ENCODE results near the gene C1orf87.
"Not testable (repeated sequence)": the region's sequence is repeated elsewhere in the genome, so short reads cannot be mapped to it uniquely, and the experiment has no call there.

C1orf87 gene

GRCh38 chr1:59994302-59995198 lies 79.0 kb downstream of the C1orf87 start:
- no peak for DNase-seq (ENCODE audit: low read depth in 2 of 2)

- no peak for DNase-seq (ENCODE audit: low read depth in 2 of 2)
Measured at GRCh38 chr1:59992040-59992820, 81.3 kb downstream of the C1orf87 start.

DNA sequence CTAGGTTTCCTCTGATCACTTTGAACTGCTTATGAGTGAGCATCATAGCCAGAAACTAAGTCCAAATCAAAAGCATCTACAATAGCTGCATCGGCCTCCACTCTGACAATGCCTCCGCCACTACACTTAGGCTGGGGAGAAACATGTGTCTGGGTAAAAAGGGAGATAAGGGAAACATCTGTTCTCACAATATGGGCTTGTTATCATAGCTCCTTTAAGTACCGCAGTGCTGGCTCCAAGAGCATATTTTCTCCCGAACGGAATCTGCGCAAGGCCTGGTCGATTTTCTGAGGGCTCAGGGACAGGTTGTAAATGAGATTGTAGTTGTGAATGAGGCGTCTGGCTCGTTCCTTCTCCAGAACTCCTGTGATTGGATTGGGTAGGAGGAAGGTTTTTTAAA lies 83.1 kb downstream of the C1orf87 start:
- no peak for DNase-seq (ENCODE audit: low read depth in 2 of 2)

- DNase-seq (ENCODE audit: low read depth in 2 of 2) = no peak
Measured at GRCh38 chr1:59986516-59987310, 86.9 kb downstream of the C1orf87 start.

DNA sequence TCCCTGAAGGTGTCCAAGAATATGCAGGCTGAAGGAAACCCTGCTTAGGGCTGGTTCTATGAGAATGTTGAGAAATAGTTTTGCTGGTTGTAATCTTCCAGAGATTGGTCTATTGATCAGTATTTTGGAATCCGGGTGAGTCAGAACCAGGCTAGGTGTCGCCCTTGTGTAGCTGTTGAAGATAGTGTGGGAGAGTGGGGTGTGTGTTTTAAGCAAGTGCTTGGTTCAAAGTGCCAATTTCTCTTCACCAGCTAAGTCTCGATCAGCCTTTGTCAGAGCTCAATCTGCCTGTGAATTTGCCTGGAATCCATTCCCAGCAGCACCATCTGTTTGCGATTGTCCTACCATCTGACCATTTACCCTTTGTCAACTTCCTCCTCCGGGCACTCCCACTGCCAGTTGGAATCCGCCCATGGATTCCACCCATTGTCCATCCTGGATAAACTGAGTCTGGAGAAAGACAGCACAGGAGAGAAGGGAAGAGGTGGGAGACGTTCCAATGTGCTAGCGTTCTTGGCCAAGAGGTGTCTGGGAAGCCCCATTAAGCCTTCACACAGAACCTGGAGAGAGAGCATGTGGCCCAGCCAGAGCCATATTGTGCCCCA lies 87.6 kb downstream of the C1orf87 start:
- no peak for DNase-seq (ENCODE audit: low read depth in 2 of 2)

- no peak for DNase-seq (ENCODE audit: low read depth in 2 of 2)
Measured at GRCh38 chr1:59979666-59980065, 93.9 kb downstream of the C1orf87 start.

DNA sequence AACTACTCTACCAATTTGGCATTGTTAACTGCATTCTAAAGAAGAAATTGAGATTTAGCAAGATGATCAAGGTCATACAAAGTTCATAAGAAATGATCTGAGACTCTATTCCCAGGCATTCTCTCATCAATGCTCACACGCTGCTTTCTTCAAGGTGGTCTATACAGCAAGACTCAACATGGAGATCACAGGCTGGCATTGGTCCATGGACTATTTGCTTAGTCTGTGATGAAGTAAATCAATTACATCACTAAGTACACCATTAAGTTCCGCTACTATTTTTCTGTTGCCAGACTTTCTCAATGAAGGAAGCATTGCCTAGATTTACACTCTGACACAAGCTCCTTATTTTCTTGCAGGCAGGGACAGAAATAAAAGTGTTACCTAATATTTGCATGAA lies 95.1 kb downstream of the C1orf87 start:
- no peak for DNase-seq (ENCODE audit: low read depth in 2 of 2)

DNA sequence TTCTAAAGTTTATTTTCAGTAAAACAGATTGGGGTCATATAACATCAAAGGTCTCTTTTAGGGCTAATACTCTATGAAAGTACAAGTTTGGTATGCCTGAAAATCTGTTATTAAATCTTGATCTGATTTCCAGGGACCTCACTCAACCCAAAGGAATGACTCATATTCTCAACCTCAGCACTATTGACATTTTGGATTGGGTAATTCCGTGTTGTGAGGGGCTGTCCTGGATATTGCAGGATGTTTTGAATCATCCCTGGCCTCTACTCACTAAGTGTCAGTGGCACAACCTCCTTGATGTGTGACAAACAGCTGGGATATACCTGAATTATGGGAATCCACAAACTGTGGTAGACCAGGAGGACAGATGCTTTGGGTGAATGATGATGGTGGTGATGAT lies 95.5 kb downstream of the C1orf87 start:
- DNase-seq (ENCODE audit: low read depth in 2 of 2) = no peak

GRCh38 chr1:59977075-59977410 lies 96.5 kb downstream of the C1orf87 start:
- DNase-seq (ENCODE audit: low read depth in 2 of 2) = no peak

- DNase-seq (ENCODE audit: low read depth in 2 of 2) = peak; percentile 20 to 49
Measured at GRCh38 chr1:59976194-59977074, 97.1 kb downstream of the C1orf87 start.

DNA sequence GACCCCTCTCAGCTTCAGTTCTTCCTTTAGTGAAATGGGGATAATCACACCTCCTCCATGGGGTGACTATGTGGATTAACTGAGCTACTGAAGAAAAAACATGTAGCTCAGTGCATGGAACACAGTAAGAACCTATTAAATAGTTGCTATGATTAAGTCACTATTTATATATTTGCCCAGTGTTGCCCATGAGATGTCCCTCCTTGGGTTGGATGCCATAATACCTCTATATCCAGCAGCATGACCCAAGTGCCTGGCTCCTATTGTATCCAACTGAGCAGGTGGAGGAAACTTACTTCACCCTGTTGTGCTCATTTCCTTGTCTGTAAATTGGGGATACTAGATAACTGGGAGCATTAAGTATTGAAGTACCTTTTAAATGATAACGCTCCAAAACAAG lies 99.9 kb downstream of the C1orf87 start:
- DNase-seq (ENCODE audit: low read depth in 2 of 2) = no peak

DNA sequence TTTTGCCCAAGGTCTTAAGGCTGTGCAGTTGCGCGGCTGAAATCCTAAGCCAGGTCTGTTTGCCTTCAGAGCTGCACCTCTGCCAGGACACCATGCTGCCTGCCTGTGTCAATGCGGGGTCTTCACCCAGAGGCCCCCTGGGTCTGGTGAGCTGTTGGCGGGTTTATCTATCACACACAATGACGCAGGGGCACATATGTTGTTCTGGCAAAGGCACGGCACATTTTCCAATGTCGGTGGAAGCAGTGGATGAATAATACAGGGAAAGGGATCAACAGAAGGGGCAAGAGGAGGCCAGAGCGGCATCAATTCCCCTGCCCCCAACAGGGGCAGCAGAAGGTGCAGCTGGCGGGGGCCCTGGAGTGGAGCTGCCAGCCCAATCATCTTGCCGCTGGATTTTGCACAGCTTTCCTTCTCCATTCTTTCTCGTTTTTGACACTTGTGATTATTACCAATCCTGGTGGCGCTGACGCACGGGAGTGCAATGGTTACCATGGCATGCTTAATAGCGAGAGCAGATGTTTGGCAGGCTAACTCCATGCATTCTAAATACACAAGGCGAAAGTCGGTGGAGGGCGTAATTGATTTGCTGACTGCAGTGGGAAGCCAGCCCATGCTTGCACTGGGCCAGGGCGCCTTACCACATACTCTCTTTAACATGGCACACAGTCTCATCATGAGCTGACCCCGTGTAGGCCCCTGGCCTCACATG lies 101.2 kb downstream of the C1orf87 start:
- DNase-seq (ENCODE audit: low read depth in 2 of 2) = no peak

DNA sequence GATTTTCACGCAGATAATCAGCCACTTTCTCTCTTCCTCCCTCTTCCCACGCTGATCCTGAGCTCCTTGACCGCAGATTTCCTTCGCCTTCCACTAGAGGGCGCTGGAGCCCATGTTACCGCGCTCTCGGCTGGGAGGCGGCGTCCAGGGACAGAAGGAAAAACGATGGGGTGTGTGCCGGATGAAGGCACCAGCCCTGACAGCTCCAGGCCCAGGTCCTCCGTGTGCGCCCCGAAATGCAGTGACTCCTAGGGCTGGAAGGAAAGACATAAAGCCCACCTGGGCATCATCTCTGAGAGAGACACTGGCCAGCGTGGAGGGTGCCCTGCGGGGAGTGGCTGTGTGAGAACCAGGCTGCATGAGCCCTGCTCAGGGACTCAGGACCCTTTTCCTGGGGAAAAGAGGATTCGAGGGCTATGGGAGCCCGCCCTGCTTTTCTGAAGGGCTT lies 102.1 kb downstream of the C1orf87 start:
- peak; percentile 34 to 44 for DNase-seq (ENCODE audit: low read depth in 2 of 2)

- not testable (repeated sequence) for DNase-seq (ENCODE audit: low read depth in 2 of 2)
Measured at GRCh38 chr1:59969542-59970175, 103.9 kb downstream of the C1orf87 start.

DNA sequence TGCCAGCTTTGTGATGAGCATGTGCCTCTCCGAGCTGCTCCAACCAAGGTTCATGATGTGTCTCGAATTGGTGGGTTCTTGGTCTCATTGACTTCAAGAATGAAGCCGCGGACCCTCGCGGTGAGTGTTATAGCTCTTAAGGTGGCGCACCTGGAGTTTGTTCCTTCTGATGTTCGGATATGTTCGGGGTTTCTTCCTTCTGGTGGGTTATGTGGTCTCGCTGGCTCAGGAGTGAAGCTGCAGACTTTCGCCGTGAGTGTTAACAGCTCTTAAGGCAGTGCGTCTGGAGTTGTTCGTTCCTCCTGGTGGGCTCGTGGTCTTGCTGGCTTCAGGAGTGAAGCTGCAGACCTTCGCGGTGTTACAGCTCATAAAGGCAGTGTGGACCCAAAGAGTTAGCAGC lies 104.8 kb downstream of the C1orf87 start:
- not testable (repeated sequence) for DNase-seq (ENCODE audit: low read depth in 2 of 2)

DNA sequence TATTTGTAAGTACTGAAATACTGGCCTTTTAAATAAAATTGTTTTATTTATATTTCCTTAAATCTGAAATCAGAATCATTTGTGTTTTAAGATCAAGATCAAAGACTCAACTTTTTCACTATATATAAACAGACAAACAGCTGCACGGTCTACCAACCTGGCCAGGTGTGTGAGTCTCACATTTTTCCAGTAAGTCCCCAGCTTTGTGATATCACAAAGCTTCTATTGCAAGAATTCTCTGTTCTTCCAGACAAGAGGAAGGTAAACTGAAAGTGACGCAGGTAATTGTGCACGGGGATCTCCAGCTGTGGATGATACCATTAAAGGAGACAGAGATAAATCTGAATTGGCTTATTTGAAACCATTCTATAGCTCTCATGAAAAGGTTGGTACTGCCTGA lies 105.8 kb downstream of the C1orf87 start:
- DNase-seq (ENCODE audit: low read depth in 2 of 2) = no peak

DNA sequence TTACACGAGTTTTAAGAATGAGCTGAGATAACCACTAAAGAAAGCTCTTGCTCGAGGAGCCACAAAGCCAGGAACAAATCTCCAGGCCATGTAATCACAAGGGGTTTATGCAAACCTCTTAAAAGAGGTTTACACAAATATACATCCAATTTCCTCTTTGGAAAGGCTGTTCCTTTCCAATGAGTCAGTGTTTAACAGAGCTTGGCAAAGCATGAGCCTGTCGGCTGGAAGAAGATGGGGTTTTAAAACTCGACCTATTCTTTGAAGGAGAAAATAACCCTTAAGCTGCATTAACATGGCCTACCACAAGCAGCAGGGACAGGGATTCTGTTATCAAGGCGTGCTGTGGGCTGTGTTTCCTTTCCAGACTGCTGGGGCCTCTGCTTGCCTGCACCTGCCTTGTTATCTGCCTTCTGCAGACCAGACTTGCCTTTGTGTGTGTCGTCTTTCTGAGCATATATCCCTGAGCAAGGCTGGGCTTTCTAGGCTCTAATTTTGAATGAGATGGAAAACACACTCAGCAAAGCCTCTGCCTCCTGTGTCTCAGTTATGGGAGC lies 106.4 kb downstream of the C1orf87 start:
- no peak for DNase-seq (ENCODE audit: low read depth in 2 of 2)

- no peak for DNase-seq (ENCODE audit: low read depth in 2 of 2)
Measured at GRCh38 chr1:59952065-59952464, 121.5 kb downstream of the C1orf87 start.

GRCh38 chr1:59949648-59950047 lies 123.9 kb downstream of the C1orf87 start:
- DNase-seq (ENCODE audit: low read depth in 2 of 2) = no peak
